GM15510 (cell line): ENCODE results near the gene LONP1.
A peak's percentile ranks its signal among the peaks of the same experiment; 100 is the strongest.

Experiments
- POLR2A ChIP-seq: IDR thresholded peaks from 3 replicates; pipeline ENCODE4 v1.6.1; 2011; ENCODE audit warnings: borderline replicate concordance; ENCODE audit not compliant: insufficient read length; ENCODE audit errors: extremely low read depth

The LONP1 gene

DNA sequence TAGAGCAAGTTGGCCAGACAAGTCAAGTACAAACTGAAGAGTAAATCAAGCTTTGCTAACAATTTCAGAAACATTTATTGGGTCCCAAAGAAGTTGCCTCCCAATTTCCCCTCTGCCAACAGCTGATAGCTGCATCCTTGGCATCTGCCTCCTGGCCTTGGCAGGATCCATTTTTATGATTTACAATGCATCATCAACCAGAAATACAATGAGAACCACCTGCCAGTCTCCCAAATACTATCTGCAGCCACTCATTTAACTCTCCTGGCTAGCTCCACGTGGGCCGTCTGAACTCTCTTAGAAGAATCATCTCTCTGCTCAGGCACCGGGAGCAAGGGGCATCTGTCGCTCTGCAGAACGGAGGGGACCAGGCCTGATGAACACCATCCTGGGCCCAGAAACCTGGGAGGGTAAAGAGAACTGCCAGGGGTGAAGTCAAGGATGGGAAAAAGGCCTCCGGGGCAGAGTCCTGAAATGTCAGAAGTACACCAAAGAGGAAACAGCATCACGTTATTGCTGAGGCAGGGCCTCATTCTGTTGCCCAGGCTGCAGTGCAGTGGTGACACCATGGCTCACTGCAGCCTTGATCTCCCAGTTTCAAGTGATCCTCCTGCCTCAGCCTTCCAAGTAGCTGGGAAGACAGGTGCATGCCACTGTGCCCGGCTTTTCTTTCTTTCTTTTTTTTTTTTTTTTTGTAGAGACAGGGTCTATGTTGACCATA, 2.6 kb downstream of the LONP1 start:
- TF ChIP-seq POLR2A, result no peak

DNA sequence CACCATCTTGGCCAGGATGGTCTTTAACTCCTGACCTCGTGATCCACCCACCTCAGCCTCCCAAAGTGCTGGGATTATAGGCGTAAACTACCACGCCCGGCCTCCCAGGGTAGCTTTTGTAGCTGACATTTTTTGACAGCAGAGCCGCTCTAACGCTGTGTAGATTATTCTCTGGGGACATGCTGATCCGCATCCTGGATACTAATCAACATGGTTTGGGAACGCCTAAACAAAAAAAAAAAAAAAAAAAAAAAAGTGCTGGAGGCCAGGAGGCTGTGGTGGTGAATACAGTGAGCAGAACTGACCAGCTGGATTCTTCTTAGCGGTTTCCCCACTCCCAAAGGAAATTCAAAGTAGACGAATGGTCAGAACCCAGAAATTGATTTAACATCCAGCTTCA, 5.1 kb downstream of the LONP1 start:
- TF ChIP-seq POLR2A, result no peak

DNA sequence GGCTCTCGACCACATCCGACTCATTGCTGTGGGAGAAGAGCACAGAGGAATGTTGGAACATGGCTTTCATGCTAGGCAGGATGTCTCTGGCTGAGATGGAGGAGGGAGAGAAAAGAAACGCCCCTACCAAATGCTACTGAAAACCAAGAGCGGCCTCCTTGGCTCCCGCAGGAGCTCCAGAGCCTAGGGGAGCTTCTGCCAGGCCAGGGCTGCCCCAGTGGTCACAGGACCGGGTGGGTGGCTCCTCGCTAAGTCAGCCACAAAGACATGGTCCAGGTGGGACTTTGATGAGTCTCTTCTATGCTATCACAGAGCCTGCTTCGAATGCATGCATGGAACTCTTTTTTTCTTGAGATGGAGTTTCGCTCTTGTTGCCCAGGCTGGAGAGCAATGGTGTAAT, 6.7 kb downstream of the LONP1 start:
- no peak for TF ChIP-seq POLR2A

DNA sequence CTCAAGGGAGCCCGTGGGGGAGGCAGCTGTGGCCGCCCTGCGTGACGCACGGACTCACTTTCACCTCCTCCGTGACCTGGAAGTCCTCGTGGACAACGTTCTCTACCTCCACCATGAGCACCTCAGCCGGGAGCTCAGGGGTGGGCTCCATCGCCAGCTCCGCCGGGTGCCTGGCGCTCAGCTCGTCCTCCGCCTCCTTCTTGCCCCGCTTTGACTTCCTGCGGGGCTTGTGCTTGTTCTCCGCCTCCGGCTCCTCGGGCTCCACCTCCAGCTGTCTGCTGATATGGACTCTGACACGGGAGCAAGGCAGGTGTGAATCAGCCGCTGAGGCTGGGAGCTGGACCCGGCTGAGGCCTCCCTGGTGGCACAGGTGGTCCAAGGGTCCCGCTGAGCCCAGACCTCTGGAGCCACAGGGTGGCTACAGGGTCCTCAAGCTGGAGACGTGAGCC, 8.2 kb downstream of the LONP1 start:
- TF ChIP-seq POLR2A, result no peak

DNA sequence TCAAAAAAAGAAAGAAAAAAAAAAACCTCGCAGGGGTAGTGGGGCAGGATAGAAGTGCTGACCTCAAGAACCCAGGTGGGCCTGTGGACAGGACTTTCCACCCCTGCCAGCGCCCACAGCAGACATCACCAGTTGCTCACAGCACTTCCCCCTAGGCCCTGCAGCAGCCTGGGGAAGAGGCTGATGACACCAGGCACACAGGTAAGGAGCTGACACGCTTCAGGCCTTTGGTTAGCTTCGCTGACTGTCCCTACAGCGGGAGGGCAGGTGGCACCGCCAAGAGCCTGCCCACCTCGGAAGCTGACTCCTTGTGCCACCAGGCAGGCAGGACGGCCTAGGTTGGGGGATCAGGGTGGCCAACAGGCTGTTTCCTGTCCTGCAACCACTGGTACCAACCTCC, 8.9 kb downstream of the LONP1 start:
- TF ChIP-seq POLR2A, result no peak

DNA sequence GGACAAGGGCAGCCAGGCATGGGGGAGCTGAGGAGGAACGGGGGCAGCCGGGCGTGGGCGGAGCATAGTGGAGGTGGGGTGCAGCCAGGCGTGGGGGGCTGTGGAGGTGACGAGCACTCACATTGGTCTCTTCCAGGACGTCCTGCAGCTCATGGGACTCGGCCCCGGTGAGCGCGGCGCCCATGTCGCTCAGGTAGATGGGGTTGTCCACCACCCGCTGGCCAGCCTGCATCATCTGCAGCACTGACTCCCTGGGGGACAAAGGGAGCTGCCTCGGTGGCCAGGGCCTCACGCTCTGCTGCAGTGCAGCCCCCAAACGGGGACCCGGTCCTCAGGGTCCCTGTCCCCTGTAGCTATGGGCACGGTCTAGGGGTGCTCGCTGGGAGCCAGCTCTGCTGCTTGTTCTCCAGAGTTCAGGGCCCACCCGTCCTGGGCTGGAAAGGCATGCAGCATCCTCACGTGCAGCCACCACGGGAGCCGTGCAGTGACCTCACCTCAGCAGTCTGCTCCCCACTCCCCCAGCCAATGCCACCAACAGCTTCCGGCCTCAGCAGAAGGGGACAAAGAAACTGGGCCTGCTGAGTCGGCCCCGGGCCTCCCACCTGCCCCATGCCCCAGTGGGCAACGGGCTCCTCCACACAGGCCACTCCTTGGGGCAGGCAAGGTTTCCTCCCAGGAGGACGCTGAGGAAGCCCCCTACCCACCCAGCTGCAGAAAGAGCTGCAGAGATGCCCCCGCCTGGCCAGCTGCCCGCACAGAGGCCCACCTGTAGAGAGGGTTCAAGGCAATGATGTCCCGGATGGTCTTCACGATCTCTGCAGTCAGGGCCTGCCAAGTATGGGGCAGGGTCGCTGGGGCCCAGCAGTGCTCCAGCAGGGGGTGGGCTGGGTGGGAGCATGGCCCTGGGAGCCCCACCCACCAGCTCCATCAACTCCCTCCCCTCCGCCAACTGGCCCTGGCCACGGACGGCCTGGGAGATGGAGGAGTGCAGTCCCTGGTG, 12.1 kb downstream of the LONP1 start:
- TF ChIP-seq POLR2A, result no peak

DNA sequence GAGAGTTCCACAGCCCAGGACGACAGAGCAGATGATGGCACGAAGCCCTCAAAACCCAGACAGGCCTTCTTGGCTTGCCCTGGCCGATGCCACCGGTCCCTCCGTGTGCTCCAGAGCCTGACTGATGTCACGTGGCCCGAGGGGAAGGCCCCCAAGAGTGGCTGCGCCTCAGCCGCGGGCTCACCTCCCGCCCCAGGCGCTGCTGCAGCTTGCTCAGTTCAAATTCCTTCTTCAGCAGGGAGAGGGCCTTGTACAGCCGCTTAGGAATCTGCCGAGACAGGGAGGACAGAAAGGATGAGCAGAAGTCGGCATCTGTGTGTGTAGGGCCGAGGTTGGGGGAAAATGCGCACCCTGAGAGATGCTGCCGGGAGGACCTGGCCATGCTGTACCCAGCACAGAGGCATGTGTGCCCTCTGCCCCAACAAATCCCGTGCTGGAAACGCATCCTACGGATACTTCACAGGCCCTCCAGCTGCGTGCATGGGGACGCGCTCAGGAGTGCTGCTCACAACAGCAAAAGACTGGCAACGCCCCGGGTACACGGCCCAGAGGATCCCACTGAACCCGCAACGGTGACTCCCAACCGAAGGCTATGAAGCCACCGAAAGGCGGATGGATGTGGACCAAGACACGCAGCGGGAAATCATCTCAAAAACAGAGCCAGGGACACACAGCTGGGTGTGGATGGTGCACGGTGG, 12.9 kb downstream of the LONP1 start:
- TF ChIP-seq POLR2A, result no peak

DNA sequence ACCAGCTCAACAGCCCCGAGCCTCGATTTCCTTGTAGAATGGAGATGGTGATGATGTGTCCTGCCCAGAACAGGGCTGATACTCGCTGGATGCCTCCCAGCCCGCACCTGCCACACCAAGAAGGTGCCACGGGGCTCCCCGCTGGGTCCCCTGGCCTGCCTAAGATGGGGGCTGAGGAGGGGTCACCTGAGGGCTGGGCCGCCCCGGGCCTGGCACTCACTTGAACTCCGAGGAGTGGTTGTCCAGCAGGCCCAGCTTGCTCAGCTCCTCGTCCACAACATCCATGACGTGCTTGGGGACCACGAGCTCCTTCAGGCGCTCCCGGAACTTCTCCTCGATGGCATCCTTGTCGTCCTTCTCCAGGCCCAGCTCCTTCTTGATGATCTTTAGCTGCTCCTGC, 14.4 kb downstream of the LONP1 start:
- TF ChIP-seq POLR2A, result no peak

DNA sequence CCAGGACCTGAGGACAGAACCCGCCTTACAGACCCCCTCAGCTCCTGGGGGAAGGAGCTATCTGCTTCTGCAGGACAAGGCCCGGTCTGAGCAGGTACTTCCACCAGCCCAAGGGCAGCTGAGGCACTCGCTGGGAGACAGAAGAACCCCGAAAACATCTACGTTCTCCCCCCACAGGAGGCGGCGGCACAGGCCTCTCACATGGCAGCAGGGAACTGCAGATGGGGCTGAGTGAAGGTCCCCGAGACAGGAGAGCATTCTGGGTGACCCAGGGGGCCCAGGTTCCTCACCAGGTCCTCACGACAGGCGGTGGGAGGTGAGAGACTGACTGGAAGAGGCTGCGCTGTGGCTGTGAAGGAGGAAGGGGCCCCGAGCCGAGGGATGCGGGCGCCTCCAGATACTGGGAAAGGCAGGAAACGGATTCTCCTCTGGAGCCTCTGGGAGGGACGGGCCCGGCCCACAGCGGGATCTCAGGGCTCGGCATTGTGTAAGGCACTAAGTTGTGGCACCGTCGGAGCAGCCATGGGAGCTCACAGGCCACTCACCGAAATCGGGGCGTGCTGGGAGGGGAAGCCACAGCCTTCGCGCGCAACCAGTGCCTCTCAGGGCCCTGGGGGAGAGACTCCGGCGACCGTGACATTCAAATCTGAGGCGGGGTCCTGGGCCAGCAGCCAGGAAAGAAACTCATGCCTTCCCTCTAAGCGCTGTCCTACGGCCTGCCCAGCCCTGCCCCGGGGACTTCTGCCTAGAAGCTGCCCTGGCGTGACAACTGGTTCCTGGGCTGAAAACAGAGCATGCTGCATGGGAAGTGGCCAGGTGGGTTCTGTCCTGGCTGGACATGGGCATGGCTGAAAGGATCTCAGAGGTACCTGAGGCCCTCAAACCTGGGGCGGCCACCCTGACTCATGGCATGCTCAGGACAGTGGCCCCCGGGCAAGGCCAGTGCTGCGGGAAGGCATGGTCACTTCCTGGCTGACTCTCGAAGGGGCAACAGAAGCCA, 15.8 kb downstream of the LONP1 start:
- TF ChIP-seq POLR2A, result no peak

DNA sequence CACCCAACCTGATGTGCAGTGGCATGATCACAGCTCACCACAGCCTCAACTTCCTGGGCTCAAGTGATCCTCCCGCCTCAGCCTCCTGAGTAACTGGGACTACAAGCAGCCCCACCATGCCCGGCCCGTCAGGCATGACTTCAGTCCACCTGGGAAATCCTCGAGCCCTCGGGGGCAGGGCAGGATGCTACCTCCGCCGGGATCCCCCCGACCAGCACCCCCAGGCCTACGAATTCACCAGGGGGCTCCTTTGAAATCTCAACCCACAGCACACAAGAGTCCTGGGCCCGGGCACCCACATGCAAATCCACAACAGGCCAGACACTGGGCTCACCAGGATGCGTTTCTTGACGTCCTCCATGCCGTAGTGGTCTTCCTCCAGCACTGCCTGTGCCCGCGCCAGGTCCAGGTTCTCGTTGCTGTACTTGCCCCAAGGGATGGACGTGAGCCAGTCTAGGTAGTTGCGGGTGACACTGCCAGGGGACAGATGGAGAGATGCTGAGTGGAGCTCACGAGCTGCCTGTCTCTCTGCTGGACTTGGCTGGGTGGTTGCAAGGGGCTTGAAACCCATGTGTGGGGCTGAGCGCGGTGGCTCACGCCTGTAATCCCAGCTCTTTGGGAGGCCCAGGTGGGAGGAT, 19.4 kb downstream of the LONP1 start:
- no peak for TF ChIP-seq POLR2A

DNA sequence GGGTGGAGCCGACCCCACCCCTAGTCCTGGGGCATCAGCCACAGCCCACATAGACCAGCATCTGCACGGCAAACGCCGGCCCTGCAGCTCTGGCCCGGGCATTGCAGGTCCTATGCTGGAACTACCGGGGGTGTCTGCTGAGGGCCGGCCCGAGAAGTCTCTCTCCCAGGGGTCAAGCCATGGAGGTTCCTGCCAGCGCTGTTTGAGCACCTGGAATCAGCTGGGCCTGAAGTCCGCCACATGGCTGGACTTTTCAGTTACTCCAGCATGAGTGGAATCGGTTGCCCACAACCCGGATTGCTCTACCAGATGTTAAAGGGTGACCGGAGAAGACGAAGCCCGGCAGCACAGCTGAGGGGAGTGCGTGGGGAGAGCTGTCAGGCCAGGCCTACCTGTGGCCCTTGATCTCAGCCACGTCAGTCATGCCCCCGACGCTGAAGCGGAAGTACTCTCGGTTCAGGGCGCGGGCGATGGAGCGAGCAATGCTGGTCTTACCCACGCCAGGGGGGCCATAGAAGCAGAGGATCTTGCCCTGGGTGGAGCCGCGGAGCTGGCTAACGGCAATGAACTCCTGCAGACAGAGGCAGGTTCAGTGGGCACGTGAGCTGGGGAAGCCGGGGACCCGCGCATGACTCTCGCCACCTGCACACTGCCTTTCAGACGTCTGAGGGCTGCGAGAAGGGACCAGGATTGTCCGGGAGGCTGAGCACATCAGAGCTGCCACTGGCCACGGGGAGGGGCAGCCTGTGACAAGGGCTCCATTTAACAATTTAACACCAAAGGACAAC, 21.1 kb downstream of the LONP1 start:
- no peak for TF ChIP-seq POLR2A

DNA sequence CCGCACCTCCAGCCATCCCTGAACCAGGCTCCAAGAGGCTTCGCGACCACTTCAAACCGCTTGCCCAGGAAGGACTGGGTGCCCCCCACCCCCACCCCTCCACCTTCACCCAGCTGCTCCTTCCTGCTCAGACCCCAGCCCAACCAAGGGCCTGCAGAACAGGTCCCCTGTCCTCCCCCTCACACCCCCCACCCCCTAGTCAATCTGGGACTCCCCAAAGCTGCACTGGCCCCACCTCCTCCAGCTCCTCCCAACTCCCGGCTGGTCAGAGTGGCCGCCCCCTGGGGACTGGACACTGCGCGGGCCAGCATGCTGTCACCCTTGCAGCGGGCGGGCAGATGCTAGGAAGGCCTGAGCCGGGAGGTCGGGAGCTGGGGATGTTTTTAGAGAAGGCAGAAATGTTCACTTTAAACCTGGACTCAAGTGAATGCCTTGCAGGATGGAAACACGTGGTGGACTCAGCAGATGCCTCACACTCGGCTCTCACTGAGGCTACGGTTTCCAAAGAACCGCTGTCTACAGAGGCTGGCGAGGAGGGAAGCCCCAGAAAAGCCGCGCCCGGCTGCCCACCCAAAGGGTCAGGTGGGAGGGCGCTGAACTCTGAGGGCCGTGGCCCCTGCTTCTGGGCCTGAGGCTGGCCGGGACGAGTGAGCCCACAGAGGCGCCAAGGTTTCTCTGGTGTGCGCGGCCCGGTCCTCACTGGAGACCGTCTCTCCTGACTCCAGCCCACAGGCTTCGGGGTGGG, 21.9 kb downstream of the LONP1 start:
- TF ChIP-seq POLR2A, result peak; percentile 20

DNA sequence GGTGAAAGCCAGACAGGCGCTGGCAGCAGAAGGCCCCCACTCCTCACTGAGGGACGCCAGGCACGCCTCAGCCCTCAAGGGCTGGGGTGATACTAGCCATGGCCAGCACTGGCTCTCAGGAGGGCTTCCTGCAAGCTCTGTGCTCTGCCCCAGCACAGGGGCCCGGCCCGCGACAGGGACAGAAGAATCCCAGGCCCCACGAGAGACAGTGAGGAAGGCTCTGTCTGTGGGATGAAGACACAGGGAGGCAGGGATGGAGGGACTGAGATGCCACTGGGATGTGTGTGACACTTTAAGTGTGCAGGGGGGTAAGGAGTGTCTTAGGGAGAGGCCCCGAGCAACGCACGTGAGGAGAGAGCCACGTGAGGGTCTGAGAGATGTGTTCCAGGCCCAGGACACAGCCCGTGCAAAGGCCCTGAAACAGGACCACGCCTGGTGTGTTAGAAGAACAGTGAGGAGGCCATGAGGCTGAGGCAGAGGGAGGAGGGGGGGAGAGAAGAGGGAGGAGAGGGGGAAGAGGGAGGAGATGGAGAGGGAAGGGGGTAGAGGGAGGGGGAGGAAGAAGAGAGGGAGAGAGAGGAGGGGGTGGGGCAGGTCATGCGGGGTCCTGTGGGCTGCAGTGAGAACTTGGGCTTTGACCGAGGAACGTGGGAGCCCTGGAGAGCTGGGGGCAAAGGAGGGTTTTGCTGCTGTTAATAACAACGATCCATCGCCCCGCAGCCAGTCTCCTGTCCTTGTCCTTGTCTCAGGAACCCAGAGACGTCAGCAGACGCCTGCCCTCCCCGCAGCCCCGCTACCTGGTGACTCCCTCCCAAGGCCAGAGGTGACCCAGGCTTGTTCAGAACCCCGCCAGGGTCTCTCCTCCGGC, 22.7 kb downstream of the LONP1 start:
- TF ChIP-seq POLR2A, result no peak
